ENCODE results near the gene TTC39B. TPM values are rescaled to one million over a fixed set of nuclear protein-coding genes. Genes with fewer than 3 reads are reported as not detected.
A peak's percentile ranks its signal among the peaks of the same experiment; 100 is the strongest.
"Not testable (repeated sequence)": the region's sequence is repeated elsewhere in the genome, so short reads cannot be mapped to it uniquely, and the experiment has no call there.

The TTC39B gene
- total RNA-seq, 1 donor from 2014 or later, result 8.7 TPM

DNA sequence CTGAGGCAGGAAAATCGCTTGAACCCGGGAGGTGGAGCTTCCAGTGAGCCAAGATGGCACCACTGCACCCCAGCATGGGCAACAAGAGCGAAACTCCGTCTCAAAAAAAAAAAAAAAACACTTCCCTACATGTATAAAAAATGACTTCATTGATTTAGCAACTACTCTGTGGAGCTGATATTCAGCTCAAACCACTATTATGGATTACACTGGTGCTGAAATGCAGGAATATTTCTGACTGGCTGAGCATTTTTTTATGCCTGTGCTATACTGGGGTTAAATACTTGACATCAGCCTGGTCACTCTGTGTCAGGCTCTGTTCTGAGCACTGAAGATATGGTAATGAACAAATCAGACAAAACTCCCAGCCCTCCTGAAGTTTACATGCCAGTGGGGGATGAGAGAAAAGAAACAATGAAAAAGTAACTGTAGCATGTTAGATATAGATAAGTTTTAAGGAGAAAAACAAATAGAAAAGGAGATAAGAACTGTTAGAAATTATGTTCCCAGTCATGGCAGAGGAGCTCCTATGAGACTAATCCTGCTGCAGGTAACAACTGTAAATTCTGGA lies 22.6 kb upstream of the TTC39B start:
- FAIRE-seq, result no peak
- H3K4me3 ChIP-seq (ENCODE audit: low read depth, low read length), result no peak overlapping the region
- DNase-seq (ENCODE audit: low read depth), result no peak

DNA sequence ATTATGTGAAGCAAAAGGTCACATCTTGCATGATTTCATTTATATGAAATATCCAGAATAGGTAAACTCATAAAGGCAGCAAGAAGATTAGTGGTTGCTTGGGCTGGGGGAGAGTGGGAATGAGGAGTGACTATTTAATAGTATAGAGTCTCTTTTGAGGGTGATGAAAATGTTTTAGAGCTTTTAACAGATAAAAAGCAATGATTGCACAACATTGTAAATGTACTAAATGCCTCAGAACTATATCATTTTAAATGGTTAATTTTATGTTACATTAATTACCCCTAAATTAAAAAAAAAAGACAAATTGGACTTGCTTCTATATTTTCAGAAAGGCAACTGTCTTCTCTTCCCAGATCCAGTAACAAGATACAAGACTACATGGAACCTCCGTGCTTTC lies 21.9 kb upstream of the TTC39B start:
- Histone ChIP-seq H3K27me3 (ENCODE audit: control insufficient read depth, insufficient read depth, low read length) (no peaks in the 10 kb centered on the region), H3K36me3 (ENCODE audit: control insufficient read depth, insufficient read depth, low read length) (no peaks in the 10 kb centered on the region), H3K4me3 (ENCODE audit: low read depth, low read length) (no peak overlapping the region)
- DNase-seq (ENCODE audit: low read depth), result no peak
- no peak for FAIRE-seq
- TF ChIP-seq, protein P1, sequence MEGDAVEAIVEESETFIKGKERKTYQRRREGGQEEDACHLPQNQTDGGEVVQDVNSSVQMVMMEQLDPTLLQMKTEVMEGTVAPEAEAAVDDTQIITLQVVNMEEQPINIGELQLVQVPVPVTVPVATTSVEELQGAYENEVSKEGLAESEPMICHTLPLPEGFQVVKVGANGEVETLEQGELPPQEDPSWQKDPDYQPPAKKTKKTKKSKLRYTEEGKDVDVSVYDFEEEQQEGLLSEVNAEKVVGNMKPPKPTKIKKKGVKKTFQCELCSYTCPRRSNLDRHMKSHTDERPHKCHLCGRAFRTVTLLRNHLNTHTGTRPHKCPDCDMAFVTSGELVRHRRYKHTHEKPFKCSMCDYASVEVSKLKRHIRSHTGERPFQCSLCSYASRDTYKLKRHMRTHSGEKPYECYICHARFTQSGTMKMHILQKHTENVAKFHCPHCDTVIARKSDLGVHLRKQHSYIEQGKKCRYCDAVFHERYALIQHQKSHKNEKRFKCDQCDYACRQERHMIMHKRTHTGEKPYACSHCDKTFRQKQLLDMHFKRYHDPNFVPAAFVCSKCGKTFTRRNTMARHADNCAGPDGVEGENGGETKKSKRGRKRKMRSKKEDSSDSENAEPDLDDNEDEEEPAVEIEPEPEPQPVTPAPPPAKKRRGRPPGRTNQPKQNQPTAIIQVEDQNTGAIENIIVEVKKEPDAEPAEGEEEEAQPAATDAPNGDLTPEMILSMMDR (IDR thresholded peaks at IDR 0.05; ENCODE audit: insufficient read depth, low read length, severe bottlenecking), result no peak

More for the DNA sequence above, 22.6 kb upstream of the TTC39B start:
- Histone ChIP-seq H3K36me3 (ENCODE audit: control insufficient read depth, insufficient read depth, low read length) (no peaks in the 10 kb centered on the region), H3K27me3 (ENCODE audit: control insufficient read depth, insufficient read depth, low read length) (no peaks in the 10 kb centered on the region)
- TF ChIP-seq, protein P1 (IDR thresholded peaks at IDR 0.05; ENCODE audit: insufficient read depth, low read length, severe bottlenecking), result no peak

DNA sequence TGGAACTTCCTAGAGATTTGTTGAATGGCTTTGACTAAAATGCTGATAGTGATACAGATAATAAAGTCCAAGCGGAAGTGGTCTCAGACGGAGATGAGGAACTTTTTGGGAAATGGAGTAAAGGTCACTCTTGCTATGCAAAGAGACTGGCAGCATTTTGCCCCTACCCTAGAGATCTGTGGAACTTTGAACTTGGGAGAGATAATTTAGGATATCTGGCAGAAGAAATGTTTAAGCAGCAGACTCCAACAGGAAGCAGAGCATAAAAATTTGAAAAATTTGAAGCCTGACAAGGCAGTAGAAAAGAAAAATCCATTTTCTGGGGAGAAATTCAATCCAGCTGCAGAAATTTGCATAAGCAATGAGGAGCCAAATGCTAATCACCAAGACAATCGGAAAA lies 15.7 kb upstream of the TTC39B start:
- H3K4me3 ChIP-seq (ENCODE audit: low read depth, low read length); FAIRE-seq; H3K36me3 ChIP-seq (ENCODE audit: control insufficient read depth, insufficient read depth, low read length); DNase-seq (ENCODE audit: low read depth); H3K27me3 ChIP-seq (ENCODE audit: control insufficient read depth, insufficient read depth, low read length): not testable (repeated sequence)

DNA sequence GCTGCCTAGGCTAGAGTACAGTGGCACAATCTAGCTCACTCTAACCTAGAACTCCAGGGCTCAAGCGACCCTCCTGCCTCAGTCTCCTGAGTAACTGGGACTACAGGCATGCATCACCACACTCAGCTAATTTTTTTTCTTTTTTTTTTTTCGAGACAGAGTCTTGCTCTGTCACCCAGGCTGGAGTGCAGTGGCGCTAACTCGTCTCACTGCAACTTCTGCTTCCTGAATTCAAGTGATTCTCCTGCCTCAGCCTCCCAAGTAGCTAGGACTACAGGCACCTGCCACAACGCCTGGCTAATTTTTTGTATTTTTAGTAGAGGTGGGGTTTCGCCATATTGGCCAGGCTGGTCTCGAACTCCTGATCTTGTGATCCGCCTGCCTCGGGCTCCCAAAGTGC lies 12.6 kb upstream of the TTC39B start:
- H3K4me3 ChIP-seq (ENCODE audit: low read depth, low read length); DNase-seq (ENCODE audit: low read depth); FAIRE-seq; H3K27me3 ChIP-seq (ENCODE audit: control insufficient read depth, insufficient read depth, low read length); H3K36me3 ChIP-seq (ENCODE audit: control insufficient read depth, insufficient read depth, low read length): not testable (repeated sequence)

DNA sequence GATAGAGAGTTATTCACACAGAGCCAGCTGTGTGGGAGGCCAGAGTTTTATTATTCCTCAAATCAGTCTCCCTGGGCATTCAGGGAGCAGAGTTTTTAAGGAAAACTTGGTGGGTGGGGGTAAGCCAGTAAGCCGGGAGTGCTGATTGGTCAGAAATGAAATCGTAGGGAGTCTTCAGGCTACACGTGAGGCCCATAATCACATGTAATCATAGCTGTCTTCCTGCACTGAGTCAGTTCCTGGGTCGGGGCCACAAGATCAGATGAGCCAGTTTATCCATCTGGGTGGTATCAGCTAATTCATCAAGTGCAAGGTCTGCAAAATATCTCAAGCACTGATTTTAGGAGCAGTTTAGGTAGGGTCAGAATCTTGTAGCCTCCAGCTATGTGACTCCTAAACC lies 10.8 kb upstream of the TTC39B start:
- H3K27me3 ChIP-seq (ENCODE audit: control insufficient read depth, insufficient read depth, low read length), result no peaks in the 10 kb centered on the region
- H3K4me3 ChIP-seq (ENCODE audit: low read depth, low read length), result no peak overlapping the region
- no peaks in the 10 kb centered on the region for H3K36me3 ChIP-seq (ENCODE audit: control insufficient read depth, insufficient read depth, low read length)
- TF ChIP-seq, protein P1 (IDR thresholded peaks at IDR 0.05; ENCODE audit: insufficient read depth, low read length, severe bottlenecking), result no peak
- FAIRE-seq (no peak), DNase-seq (ENCODE audit: low read depth) (no peak)

DNA sequence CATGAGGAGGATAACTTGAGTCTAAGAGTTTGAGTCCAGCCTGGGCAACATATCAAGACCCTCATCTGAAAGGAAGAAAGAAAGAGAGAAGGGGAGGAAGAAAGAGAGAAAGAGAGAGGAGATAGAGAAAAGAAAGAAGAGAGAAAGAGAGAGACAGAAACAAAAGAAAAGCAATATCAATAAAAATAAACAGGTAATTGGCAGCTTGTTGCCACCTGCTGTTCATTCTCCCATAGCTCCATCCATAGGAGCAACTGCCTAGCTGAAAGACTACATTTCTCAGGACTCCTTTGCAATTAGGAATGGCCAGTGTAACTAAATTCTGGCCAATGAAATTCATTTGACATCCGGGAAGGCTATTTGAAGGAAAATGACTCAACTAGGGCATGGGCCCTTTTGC lies 4.6 kb upstream of the TTC39B start:
- Histone ChIP-seq H3K4me3 (ENCODE audit: low read depth, low read length) (no peak overlapping the region), H3K36me3 (ENCODE audit: control insufficient read depth, insufficient read depth, low read length) (no peaks in the 10 kb centered on the region), H3K27me3 (ENCODE audit: control insufficient read depth, insufficient read depth, low read length) (no peaks in the 10 kb centered on the region)
- TF ChIP-seq, protein P1 (IDR thresholded peaks at IDR 0.05; ENCODE audit: insufficient read depth, low read length, severe bottlenecking), result peak; percentile 6
- no peak for DNase-seq (ENCODE audit: low read depth)
- no peak for FAIRE-seq

All from bronchial epithelial cell (primary cell).